ENCODE data around the gene IMMP1L. TPM values are rescaled to one million over a fixed set of nuclear protein-coding genes. Genes with fewer than 3 reads are reported as not detected.

The IMMP1L gene
- total and polyA plus RNA-seq, 10 of the 15 experiments (the other 5 are each of a cell fraction or from before 2014, with no cell fraction given) = 29.4 to 145 (median 85.8) TPM

- ATAC-seq = no peak
- SMC1A ChIA-PET (ENCODE audit: uncharacterized antibody, unreplicated experiment) = interaction anchor here (1.8 to 2.7 kb wide), 3 partner anchors 9 to 13 kb away, joined by 6 to 16 read pairs (median 8); no protein-coding TSS in a partner anchor
- no peaks in the 10 kb centered on the region for H3K4me1 ChIP-seq (ENCODE audit: control insufficient read depth, insufficient read depth, low read length)
- no peak overlapping the region for H3K4me3 ChIP-seq
- no peak overlapping the region for H3K27ac ChIP-seq (ENCODE audit: control insufficient read depth, insufficient read depth)
- CTCF ChIA-PET = interaction anchor here (1.3 to 2.5 kb wide), 2 partner anchors 71 to 481 kb away, joined by 3 to 11 read pairs; no protein-coding TSS in a partner anchor
- no peaks in the 10 kb centered on the region for H3K27me3 ChIP-seq (replicated peaks in 1 of 2; ENCODE audit: control insufficient read depth in 2 of 2, insufficient read depth in 2 of 2, low read length in 1 of 2)
- DNase-seq (ENCODE audit: low read depth, low spot score) = no peak
- BruUV-seq (replicated peaks) = no TSS peak
- FAIRE-seq = no peak
- WGBS (ENCODE audit: insufficient coverage, insufficient replicate concordance, low lambda C conversion rate, missing lambda C conversion rate) = 95% methylated on average over 2 of the region's 2 CpGs
- H3K9ac ChIP-seq (ENCODE audit: control insufficient read depth, insufficient read depth, low read length) = no peak overlapping the region
- no peak overlapping the region for H2AFZ ChIP-seq (ENCODE audit: control insufficient read depth, low read depth, low read length)
- H3K79me2 ChIP-seq (ENCODE audit: control insufficient read depth, insufficient read depth, low read length) = no peaks in the 10 kb centered on the region; the same call in 1 of the 2 replicates
- intact Hi-C loops (cut with micrococcal nuclease; ENCODE audit: unreplicated experiment) = no loop called here
- RAD21 ChIA-PET (ENCODE audit: unreplicated experiment) = interaction anchor here (1.4 to 1.5 kb wide), 2 partner anchors 76 to 480 kb away, joined by 3 to 6 read pairs; no protein-coding TSS in a partner anchor
- H3K4me2 ChIP-seq (ENCODE audit: control insufficient read depth, insufficient read depth) = no peak overlapping the region
- no peak for TF ChIP-seq RAD21 (IDR thresholded peaks at IDR 0.05; ENCODE audit: insufficient read depth, low read depth, low read length)
- TF ChIP-seq HDGF (IDR thresholded peaks at IDR 0.05) = no peak
- no peak for TF ChIP-seq IKZF1 (conservative IDR thresholded peaks at IDR 0.05)
- TF ChIP-seq ZZZ3 (IDR thresholded peaks at IDR 0.05; ENCODE audit: control insufficient read depth, insufficient read length, low read depth) = no peak
- TF ChIP-seq YBX1 (IDR thresholded peaks at IDR 0.05) = no peak
- no peak for TF ChIP-seq FOXM1 (IDR thresholded peaks at IDR 0.05; ENCODE audit: low read depth, low read length)
- TF ChIP-seq CEBPB (IDR thresholded peaks at IDR 0.05; ENCODE audit: borderline replicate concordance in 1 of 2, low read depth in 2 of 2, low read length in 2 of 2) = no peak
- no peak for TF ChIP-seq ZNF622 (IDR thresholded peaks at IDR 0.05)
- TF ChIP-seq ZNF687 (IDR thresholded peaks at IDR 0.05) = no peak
- TF ChIP-seq EED (IDR thresholded peaks at IDR 0.05; ENCODE audit: low read depth) = no peak
- no peak for TF ChIP-seq SIN3A (IDR thresholded peaks at IDR 0.05; ENCODE audit: low read depth, low read length)
- TF ChIP-seq ZBED1 (IDR thresholded peaks at IDR 0.05; ENCODE audit: borderline replicate concordance) = no peak
- no peak for TF ChIP-seq CBFB (IDR thresholded peaks at IDR 0.05; ENCODE audit: low read depth)
- POLR2A ChIA-PET = no interaction called here
- H4K20me1 ChIP-seq (ENCODE audit: control insufficient read depth, insufficient read depth) = no peaks in the 10 kb centered on the region
- no peaks in the 10 kb centered on the region; the same call in 2 of the 3 replicates for H3K9me3 ChIP-seq (replicated peaks; ENCODE audit: control insufficient read depth, insufficient read depth, low read length)
- in situ Hi-C loops (cut with MboI) = no loop called here
- H3K36me3 ChIP-seq (ENCODE audit: control insufficient read depth in 2 of 2, insufficient read depth in 2 of 2, low read length in 1 of 2) = no peaks in the 10 kb centered on the region
These were observed 31.2 kb downstream of the IMMP1L start for GRCh38 chr11:31478223-31478590.

Data from GM12878 (cell line).